Stimulated activated CD8-positive, alpha-beta memory T cell treated with anti-CD3 and anti-CD28 coated beads, Interleukin-7, amount 100 ng/mL, for 24 hours (primary cell): ENCODE results near the gene MTARC2.
"Not testable (repeated sequence)": the region's sequence is repeated elsewhere in the genome, so short reads cannot be mapped to it uniquely, and the experiment has no call there.

ENCODE experiments used
- DNase-seq: peaks from one replicate; pipeline ENCODE4 v3.0.0-alpha.2; 2020; ENCODE audit warnings: low read depth

MTARC2 gene

DNA sequence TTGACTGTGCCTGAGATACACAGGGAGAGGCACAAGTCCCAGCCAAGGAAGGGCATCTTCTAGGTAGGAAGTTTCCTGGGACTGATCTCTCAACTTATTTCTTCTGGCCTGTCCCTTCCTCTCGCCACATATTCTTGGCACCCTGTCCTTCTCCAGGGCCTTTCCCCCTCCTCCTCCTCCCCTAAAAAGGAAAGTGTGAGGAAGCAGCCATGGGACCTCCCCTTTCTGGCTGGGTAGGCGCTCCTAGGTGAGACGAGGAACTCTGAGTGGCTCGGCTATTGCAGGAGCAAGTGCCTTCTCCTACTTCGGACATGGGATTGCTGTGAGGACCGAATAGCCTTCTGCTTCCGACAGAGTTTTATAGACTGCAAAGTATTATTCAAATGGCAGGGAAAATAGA lies 15.5 kb upstream of the MTARC2 start:
- no peak for DNase-seq

DNA sequence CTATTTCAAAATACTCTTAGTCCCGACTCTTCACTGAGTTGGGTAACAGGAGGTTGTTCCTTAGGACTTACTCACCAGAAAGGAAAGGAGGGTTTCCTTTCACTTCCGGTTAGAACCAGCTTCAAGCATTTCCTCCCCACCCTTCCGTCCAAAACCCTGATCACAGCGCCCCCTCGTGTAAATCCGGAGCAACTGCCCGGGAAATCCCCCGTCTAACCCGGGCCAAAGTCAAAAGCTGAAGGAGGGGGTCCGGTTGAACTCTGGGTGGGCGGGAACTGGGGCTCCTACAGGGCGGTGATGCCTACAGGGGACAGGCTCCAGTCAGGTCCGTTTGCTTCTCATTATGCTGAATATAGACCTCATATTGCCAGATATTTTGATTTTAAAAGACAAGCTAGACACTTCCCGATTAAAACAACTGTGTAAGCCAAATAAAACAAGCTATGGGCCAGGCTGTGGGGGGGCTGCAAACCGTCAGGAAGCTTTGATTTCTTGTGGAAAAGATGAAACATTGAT lies 15.0 kb upstream of the MTARC2 start:
- peak; percentile 69 for DNase-seq

DNA sequence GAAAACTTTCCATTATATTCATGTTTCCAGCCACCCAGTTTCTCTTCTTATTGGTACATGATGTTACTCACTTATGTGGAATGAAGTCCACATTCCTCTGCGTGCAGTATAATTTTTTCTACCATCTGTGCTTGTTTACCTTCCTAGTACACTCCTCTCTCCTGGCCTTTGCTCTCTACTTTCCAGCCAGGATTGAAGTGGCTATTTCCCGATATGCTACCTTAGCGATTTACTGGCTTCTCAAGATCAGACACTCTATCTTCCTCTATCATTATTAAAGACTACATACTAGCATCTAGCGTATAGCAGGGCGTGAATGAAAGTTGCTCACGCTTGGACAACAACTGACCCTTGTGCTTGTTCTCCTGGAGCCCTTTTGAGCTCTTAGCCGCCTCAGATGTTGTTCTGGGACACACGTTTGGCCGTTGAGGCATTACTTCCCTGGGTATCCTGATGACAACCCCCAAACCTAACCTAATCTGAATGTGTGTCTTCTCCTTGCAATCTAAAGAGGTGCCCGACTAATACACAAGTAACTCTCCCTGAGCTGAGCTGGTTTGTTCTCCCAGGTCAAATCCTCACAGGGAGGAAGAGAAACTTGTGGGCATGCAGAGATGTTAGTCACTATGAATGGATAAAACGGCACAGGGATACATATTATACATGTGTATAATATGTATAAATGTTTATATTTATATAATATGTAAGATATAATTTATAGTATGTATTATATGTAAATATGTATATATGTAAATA lies 13.4 kb upstream of the MTARC2 start:
- no peak for DNase-seq

GRCh38 chr1:220736283-220736682 lies 11.8 kb upstream of the MTARC2 start:
- not testable (repeated sequence) for DNase-seq

GRCh38 chr1:220741349-220741748 lies 6.8 kb upstream of the MTARC2 start:
- no peak for DNase-seq

- DNase-seq: no peak
Observed at GRCh38 chr1:220741825-220742224, 6.3 kb upstream of the MTARC2 start.

- DNase-seq: no peak
Observed at GRCh38 chr1:220742520-220742919, 5.6 kb upstream of the MTARC2 start.

- DNase-seq: no peak
Observed at GRCh38 chr1:220746851-220747250, 1.3 kb upstream of the MTARC2 start.

DNA sequence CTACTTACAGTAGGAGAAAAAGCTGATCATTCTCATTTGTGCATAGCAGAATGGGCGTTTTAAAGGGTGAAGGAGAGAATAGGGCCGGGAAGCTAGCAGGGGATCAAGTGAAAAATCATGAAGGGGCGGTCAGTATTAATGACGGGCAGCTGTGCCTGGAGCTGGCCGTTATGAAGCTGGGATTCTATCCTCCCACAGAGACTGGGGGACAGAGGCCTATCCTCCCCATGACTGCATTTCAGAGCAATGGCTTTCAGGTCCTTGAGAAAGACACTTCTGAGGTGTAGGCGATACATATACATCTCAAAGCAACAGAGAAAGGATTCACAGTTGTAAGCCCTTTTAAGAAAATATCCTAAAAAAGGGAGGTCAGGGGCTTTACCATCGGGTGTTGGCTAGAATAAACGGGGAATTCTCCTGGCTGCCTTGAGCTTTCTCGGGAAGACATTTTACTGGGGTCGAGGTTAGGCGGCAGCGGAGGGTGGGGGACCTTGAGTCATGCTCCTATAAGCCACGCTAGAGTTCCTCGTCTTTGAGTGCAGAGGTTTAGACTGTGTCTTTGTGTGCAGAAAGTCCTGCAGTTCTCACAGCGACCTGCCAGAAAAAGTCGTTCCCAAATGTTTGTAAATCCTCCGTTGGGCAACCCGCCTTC lies 559 bp upstream of the MTARC2 start:
- no peak for DNase-seq

DNA sequence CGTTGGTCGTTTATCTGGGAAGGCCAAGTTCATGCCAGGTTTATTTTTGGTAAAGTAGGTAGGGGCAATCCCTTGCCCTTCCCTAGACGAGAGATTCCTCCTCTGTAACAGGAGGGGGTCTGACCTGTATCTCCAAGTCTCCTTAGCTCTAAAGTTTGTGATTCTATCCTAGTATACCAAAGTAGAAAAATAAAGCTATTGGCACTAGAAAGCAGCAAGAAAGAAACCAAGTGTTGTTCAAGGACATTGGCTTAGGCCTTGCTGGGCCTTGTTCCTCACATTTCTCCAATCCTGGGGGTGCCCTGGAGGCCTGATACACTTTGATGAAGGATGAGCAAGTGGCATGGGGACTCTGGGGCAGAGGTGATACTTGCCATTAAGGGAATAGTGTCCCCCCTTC lies 814 bp downstream of the MTARC2 start:
- no peak for DNase-seq

GRCh38 chr1:220750131-220750515 lies 2.0 kb downstream of the MTARC2 start:
- no peak for DNase-seq

DNA sequence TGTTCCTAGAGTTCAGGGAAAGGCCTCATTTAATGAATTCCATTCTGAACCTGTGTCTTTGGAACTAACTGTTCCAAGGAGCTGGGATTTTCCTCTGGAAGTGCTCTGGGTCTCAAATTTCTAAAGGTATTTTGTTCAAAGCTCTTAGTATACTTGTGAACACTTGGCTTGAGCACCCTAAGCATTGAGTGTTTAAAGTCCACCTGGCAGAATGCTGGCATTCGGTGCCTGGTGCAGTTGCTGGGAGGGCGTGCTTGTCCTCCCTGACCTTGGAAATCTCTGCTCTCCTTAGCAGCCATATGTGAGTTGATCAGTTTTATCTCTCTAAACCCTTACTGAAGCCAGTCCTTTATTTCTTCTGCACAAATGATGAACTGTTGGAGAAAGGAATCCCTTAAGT lies 3.0 kb downstream of the MTARC2 start:
- no peak for DNase-seq

DNA sequence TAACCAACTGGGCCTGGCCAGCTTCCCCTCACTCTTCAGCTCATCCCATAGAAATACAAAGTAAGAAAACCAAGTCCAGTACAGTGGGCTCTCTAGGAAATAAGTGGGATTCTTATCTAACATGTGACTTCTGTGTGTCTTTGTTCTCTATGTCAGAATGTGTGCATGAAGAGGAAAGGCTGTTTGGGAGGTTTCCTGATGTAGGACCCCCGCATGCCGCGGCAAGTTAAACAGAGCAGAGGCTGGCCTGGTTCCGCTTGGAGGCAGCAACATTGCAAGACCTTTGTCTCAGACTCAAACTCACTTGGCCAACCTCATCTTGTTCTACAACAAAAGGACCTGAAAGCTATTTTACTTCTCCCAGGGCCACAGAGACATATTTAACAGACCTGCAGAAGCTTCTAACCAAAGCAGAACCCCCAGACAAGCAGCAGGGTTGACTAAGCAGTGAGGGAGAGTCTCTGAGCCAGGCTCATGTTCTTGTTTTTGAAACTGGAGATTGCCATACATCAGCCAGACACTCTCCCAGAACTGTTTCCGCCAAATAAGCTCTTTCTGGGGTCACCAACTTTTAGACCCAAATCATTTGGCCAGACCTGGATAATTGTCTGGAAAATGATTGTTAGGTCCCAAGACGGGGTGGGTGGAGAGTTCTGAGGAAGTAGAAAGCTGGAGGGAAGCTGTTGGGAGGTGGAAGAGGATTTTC lies 6.2 kb downstream of the MTARC2 start:
- no peak for DNase-seq

DNA sequence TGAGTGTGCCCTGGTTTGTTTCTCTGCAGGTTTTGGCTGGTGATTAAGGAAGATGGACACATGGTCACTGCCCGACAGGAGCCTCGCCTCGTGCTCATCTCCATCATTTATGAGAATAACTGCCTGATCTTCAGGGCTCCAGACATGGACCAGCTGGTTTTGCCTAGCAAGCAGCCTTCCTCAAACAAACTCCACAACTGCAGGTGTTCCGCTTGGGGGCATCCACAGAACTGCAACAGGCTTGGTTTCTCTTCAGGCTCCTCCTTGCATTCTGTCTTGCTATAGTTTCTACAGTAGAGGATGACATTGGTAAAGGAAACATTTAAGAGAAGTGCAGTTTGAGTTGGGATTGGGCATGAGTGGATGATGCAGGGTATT lies 6.8 kb downstream of the MTARC2 start:
- no peak for DNase-seq

DNA sequence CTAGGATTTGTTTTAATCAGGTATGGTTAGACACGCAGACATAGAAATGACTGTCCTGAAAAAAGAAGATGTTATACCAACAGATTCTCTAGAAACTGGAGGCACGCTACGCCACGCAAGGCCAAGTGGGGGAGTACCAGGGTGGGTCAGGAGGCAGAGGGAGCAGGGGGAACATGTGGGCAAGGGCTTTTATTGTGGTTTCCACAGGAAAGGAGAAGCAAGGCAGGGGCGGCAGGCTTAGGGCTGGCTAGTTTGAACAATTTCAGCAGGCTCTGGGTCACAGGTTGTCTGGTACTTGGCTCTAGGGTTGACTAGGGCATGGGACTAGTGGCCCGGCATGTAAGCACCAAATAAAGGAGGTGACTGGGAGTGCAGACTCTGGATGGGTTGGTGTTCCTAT lies 7.2 kb downstream of the MTARC2 start:
- no peak for DNase-seq

DNA sequence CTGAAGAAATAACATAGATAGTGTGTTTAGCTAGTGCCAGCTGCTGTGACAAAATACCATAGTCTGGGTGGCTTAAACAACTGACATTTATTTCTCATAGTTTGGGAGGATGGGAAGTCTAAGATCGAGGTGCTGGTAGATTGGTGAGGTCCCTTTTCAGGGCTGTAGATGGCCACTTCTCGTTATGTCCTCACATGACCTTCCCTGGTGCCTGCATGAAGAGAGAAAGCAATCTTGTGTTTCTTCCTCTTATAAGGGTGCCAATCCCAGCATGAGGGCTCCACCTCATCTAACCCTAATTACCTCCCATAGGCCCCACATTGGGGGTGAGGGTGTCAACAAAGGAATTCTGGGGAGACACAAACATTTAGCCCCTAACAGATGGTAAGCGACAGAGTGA lies 9.3 kb downstream of the MTARC2 start:
- no peak for DNase-seq

DNA sequence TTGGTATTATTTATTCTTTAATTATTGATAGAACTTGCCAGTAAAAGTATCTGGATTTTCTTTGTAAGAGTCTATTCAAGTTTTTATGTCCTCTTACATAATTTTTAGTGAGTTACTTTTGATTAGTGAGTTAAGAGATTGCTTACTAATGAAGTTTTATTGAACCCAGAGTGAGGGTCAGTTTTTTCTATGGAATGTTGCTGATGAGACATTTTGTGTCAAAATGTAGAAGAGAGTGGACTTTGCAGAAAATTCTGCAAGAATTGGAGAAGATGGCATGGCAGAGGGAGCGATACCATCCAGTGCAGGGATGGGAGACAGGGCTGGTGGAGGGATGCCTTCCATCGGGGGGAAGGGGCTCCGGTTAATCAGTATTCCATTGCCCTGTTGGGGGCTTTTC lies 11.0 kb downstream of the MTARC2 start:
- DNase-seq: no peak

DNA sequence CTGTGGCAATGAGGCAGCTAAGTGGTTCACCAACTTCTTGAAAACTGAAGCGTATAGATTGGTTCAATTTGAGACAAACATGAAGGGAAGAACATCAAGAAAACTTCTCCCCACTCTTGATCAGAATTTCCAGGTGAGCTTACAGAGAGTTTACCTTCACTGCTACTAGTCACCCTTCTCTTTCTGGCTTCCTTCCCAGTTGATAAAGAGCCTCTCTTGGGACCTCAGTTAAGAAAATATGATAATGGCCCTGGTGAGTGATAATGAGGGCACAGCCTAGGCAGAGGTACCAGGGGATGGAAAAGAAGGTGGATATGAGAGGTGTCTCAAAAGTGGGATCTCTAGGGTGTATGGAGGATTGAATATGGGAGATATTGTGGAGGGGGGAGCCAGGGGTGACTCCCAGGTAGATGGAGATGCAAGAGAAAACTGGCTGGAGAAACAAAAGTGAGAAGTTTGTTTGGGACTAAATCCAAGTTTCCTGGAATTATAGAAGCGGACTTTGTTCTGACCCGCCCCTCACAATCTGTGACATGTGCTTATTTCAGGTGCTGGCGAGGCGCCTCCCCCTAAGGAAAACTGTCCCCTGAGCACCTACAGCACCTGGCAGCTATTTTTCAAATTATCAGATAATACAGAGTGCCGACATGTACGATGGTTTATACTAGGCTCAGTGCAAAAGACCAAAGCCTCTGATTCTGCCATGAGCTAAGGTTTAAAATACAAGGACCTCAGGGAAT lies 13.7 kb downstream of the MTARC2 start:
- no peak for DNase-seq

- no peak for DNase-seq
Observed at GRCh38 chr1:220764757-220765156, 16.6 kb downstream of the MTARC2 start.

GRCh38 chr1:220767312-220768125 lies 19.4 kb downstream of the MTARC2 start:
- DNase-seq: no peak

- DNase-seq: no peak
Observed at GRCh38 chr1:220768126-220768601, 20.0 kb downstream of the MTARC2 start.
